Measurements from ENCODE around the gene NTRK3. TPM values are rescaled to one million over a fixed set of nuclear protein-coding genes. Genes with fewer than 3 reads are reported as not detected.

NTRK3 gene
- total and polyA plus RNA-seq, 2 of the 8 experiments (the other 6 are each of a cell fraction or from before 2014, with no cell fraction given): 4.5 to 6.8 TPM

GRCh38 chr15:88188300-88188699 lies 68.2 kb downstream of the NTRK3 start:
- Histone ChIP-seq H3K4me2 (ENCODE audit: insufficient read depth in 1 of 2, low read depth in 2 of 2, low read length in 2 of 2) (no peak overlapping the region), H3K36me3 (ENCODE audit: control insufficient read depth in 2 of 4, insufficient read depth in 4 of 4, low read length in 3 of 4) (no peaks in the 10 kb centered on the region), H4K5ac (ENCODE audit: insufficient read length, low read depth, low read length) (no peak overlapping the region), H2BK15ac (ENCODE audit: low read length) (no peak overlapping the region), H2AFZ (ENCODE audit: low read length) (no peak overlapping the region), H3K4ac (replicated peaks; ENCODE audit: insufficient read length, low read depth, low read length) (no peak overlapping the region), H3K9me3 (ENCODE audit: insufficient read depth in 2 of 2, low read depth in 1 of 2, low read length in 1 of 2) (no peaks in the 10 kb centered on the region), H3K79me1 (ENCODE audit: low read depth, low read length) (no peaks in the 10 kb centered on the region), H4K20me1 (replicated peaks in 1 of 2; ENCODE audit: control insufficient read depth in 1 of 2, insufficient read depth in 2 of 2, low read length in 2 of 2) (no peaks in the 10 kb centered on the region), H3K23ac (ENCODE audit: insufficient read length) (no peak overlapping the region), H2BK5ac (ENCODE audit: low read depth, low read length) (no peak overlapping the region), H2AK5ac (ENCODE audit: low read depth, low read length) (no peak overlapping the region), H3K27ac (ENCODE audit: low read depth, low read length) (no peak overlapping the region), H3K23me2 (ENCODE audit: low read depth, low read length) (no peaks in the 10 kb centered on the region), H3K27me3 (replicated peaks in 1 of 4; ENCODE audit: control insufficient read depth in 3 of 4, extremely low read depth in 1 of 4, insufficient read depth in 3 of 4, low read length in 3 of 4) (no peaks in the 10 kb centered on the region), H3K9ac (replicated peaks in 1 of 4; ENCODE audit: extremely low read depth in 1 of 4, low read depth in 3 of 4, low read length in 3 of 4) (no peak overlapping the region), H4K91ac (replicated peaks; ENCODE audit: insufficient read length, low read length) (no peak overlapping the region), H2BK12ac (ENCODE audit: low read depth, low read length) (no peak overlapping the region), H3K56ac (replicated peaks; ENCODE audit: insufficient read length, low read depth, low read length) (no peak overlapping the region), H3K79me2 (ENCODE audit: control insufficient read depth in 1 of 2, insufficient read depth in 2 of 2, low read length in 2 of 2) (no peaks in the 10 kb centered on the region), H3K4me1 (replicated peaks in 1 of 4; ENCODE audit: control insufficient read depth in 3 of 4, insufficient read depth in 4 of 4, low read length in 3 of 4) (peaks cover 0 to 3% (median under 1%) of the 10 kb centered on the region in 4 experiments; a peak in 2 of 7 replicates), H3K14ac (ENCODE audit: insufficient read length) (no peak overlapping the region), H2BK20ac (ENCODE audit: low read length) (no peak overlapping the region), H3K18ac (ENCODE audit: extremely low read depth, low read length) (no peak overlapping the region), H3K4me3 (ENCODE audit: extremely low read depth in 1 of 4, insufficient read depth in 2 of 4, low read depth in 3 of 4, low read length in 4 of 4) (no peak overlapping the region), H2BK120ac (replicated peaks; ENCODE audit: low read depth, low read length) (no peak overlapping the region), H4K8ac (ENCODE audit: extremely low read depth, insufficient read depth, low read length) (no peak overlapping the region)
- CTCF ChIA-PET (ENCODE audit: partially characterized antibody): interaction anchor here (1.2 to 1.4 kb wide), 4 partner anchors 56 to 193 kb away, joined by 3 to 4 read pairs (median 4); no protein-coding TSS in a partner anchor
- POLR2A ChIA-PET (ENCODE audit: partially characterized antibody): no interaction called here
- 80% methylated on average over 2 of the region's 2 CpGs; no CpG with 5 or more reads in 1 of the 2 experiments for WGBS, 2 experiments (ENCODE audit: extremely low coverage in 1 of 2, insufficient coverage in 1 of 2, insufficient read length in 1 of 2, insufficient replicate concordance in 2 of 2, low coverage in 1 of 2, low lambda C conversion rate in 2 of 2, missing lambda C conversion rate in 1 of 2)
- DNase-seq (ENCODE audit: low read depth in 1 of 2, low spot score in 2 of 2): no peak
- FAIRE-seq: no peak
- TF ChIP-seq KDM5A (IDR thresholded peaks at IDR 0.05; ENCODE audit: low read length): no peak
